Activated CD8-positive, alpha-beta memory T cell treated with anti-CD3 and anti-CD28 coated beads, Interleukin-2, amount 50 U/mL, for 48 hours (primary cell): ENCODE results near the gene KMT2A.
"Not testable (repeated sequence)": the region's sequence is repeated elsewhere in the genome, so short reads cannot be mapped to it uniquely, and the experiment has no call there.

Experiments
- DNase-seq: peaks from one replicate; pipeline ENCODE4 v3.0.0-alpha.2; 2020

Gene KMT2A

DNA sequence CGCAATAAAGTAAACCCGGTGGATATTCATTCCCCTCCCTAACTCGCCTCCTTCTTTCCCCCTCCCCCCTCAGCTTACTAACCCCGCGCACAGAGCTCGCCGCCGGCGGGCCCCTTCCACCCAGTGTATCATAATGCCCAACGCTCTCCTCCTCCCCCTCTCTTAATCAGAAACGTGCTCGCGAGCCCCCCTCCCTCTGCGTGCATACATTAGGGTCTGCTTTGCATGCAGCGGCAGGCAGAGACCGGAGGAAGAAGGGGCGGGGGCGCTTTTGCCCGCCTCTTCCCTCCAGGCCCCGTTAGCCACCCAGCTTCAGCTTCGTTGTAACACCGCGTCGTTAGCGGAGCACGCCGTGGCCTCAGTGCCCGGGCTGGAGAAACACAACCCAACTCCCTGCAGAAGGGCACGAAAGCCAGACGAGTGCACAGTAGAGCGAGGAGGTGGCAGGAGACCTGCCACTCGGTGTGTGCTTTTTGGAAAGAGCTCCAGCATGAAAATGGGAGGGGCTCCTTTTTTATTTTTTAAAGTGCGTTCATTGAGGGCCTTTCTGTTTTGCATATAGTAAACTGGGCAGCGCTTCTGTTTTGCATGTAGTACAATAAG lies 901 bp upstream of the KMT2A start:
- peak; percentile 83 for DNase-seq

DNA sequence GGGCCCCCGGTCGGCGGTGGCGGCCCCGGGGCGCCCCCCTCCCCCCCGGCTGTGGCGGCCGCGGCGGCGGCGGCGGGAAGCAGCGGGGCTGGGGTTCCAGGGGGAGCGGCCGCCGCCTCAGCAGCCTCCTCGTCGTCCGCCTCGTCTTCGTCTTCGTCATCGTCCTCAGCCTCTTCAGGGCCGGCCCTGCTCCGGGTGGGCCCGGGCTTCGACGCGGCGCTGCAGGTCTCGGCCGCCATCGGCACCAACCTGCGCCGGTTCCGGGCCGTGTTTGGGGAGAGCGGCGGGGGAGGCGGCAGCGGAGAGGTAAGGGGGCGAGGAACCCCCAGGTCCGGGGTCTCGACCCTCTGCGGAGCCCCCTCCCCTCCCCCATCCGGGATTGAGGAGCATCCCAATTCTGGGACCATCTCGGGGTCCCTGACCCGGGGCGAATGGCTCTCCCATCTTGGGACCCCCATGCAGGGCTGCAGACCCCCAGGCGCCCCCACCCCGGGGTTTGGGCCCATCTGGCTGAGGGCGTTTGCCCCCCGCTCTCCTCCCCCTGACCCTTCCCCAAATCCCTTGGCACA lies 431 bp downstream of the KMT2A start:
- DNase-seq, result peak; percentile 75

DNA sequence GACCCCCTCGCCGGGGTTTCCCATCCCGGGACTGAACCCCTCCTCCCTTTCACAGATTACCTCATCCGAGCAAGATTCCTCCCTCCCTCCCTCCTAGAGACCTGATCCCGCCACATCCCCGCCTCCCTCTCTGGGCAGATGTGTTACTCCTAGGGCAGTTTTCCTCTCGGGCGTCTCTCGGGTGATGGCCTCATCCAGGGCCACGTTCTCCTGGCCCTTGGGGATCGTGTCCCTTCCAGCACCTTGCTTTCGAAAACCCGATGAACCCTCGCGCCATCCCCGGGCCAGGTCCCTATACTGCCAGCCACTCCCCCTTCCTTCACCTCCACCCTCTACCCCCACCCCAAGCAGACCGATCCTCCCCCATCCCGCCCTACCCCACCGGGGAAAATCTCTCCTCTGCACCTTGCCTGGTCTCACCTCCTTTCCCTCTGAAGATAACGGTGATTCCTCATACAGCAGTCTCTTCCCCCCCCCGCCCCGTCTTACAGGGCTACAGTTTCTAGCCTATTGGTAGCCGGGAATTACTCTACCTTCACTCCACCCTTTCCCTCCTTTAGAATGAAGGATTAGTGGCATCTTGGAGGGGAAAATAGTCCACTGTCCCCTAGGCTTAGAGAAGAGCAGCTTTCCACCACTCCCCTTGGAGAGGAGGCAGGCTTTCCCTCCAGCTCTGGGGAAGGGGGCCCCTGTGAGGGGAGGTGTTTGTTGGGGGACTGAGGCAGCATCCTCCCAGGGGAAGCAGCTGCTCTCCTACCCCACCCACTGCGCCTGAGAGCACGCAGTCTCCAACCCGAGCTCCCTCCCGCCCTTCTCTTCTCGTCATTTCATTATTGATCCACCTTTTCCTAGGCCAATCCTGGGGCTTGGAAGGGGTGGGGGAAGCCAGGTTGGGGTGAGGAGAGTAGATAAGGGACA lies 1.2 kb downstream of the KMT2A start:
- DNase-seq, result peak; percentile 73

DNA sequence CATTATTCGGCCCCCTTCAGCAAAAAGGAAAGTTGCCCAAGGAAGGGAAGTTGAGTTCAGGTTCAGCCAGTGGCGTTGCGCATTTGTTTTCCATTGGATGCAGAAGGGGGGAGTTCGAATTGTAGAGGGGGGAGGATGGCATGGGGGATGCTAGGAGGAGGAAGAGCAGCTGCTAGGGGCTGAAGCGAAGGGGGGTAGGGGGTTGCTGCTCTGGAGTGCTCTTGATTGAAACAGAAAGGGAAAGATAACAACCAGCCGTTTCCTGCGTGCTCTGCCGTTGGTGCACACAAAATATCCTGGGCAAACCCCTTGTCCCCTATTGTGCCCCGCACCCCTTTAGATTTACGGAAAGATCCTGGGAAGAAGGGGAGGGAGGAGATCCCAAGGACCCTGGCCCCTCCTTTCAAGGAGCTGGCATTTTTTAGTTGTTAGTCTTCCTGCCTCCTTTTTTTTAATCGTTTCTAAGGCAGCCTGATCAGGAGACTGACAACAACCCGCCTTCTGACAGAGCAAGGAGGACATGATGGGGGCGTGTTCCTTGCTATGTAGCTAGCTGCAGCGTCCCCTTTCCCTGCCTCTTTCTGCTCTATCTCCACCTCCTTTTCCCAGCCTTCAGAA lies 2.1 kb downstream of the KMT2A start:
- DNase-seq, result no peak

DNA sequence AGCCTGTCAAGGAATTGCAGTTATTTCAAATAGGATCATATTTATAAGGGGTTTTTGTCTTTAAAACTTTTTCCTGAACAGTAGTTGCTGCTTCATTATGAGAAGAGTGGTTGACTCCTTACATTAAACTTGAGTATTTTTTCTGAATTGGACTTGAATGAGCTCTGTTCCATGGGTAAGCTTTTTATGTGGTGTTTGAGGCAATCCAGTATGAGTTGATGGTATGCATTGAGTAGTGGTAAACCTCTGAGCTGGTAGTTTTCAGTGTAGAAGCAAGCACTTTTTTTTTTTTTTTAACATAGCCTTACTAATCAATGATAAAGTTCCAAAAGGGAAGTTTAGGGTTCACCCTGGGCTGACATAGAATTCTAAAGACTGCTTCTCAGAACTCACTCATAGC lies 3.4 kb downstream of the KMT2A start:
- DNase-seq, result no peak

DNA sequence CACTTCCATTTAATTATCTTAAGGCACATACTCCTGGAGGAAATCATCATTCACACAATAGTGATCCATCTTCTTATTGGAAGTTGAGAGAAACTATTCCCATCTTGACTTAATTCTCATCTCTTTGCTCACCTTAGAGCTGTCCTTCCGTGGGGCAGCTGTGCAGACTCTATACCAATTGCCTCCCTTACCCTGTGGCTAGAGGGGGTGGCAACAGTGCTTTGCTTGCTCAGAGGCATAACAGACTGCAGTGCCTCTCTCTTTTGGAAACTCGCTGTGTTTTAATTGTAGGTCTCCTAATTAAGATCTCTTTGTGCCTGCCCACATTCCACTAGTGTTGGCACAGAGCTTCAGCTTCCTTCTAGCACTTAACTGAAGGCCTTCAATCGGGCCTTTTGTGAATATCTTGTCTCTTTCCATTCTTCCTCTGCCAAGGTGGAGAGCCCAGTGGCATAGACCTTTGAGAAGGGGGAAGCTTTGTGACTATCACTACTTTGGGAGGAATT lies 5.5 kb downstream of the KMT2A start:
- no peak for DNase-seq

DNA sequence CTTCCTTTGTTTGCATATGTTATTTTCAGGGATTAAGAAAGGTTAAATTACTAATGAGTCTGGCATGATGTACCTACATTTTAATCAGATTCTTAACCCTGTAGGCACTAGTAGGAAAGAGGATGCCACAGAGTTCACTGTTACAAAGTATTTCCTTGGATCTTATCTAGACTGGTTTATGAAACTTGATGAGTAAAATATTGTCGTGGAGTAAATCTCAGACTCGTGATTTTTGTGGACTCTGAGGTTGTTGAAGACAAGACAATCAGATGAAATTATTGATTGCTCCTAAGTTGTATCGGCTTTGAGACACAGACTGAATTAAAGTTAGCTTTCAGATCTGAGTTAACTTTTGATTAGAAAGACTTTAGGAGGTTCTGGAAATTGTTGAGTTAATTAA lies 6.0 kb downstream of the KMT2A start:
- DNase-seq, result no peak

DNA sequence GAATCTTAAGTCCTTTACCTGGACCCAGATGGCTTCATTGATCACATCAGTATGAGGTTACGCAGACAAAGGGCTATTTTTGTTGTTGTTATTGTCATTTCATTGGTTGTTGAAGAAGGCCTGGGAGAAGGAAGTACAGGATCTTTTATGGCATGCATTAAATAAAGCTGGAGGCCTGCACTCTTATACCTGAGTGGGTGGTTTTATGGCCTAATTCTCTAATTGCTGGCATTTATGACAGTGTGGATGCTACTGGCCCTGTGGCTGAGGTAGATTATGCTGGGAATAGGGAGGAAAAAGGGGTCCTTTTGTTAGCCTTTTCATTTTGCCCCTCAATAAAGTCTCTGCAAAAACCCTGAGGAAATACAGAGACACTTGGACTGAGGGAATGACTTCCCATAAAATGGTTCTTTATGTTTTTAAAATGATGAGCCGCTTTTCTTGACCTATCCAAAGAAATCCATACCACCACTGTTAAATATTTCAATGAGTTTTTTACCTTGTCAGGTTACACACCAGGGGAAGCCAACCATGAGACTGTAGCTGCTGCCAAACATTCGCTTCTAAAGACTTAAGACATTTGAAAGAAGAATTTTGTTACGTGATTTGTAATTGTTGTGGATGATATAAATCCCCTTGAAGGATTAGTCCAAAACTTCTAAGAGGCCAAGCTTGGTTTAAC lies 6.8 kb downstream of the KMT2A start:
- DNase-seq, result no peak

DNA sequence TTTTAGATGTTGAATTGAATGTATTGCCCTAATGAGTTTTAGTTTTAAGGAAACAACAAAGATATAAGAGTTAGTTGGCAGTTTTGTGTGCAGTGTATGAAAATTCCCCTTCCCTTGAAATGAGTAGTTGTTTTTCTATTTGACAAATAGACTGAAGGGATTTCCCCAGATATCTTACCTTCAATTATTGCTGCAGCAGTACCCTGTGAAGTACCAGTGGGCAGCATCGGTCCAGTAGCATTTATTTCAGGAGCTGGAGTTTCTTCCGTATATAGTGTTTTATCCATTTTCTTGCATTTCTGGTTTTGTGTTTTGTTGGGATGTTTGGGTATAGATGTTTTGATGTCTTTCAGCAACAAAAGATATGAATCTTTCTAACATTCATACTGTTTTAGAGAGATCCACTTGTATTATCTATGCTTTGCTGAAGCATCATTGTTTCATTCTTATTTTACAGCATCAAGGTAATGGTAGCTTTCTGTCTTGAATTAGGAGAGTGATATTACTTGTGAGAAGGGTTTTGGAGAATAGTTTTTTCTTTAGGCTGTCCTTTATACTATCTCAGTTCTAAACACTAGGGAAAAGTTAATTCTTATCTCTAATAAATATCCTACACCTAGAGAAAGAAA lies 7.4 kb downstream of the KMT2A start:
- no peak for DNase-seq

DNA sequence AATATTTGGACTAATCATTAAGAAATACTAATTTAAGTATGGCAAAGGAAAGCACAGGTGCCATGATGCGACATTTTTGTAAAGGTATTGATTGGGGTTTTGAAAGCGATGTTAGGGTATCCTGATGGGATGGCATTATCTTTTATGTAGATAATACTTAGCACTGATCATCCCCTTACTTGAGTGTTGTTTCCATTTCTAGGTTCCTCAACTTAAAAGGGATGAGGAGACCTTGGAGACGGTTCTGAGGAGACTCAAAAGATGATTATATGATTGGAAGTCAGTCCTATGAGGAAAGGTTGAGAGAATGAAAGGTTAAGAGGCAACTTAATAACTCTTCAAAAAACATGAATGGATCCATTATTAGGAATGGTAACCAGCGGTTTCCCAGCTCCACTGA lies 11.1 kb downstream of the KMT2A start:
- DNase-seq, result no peak

DNA sequence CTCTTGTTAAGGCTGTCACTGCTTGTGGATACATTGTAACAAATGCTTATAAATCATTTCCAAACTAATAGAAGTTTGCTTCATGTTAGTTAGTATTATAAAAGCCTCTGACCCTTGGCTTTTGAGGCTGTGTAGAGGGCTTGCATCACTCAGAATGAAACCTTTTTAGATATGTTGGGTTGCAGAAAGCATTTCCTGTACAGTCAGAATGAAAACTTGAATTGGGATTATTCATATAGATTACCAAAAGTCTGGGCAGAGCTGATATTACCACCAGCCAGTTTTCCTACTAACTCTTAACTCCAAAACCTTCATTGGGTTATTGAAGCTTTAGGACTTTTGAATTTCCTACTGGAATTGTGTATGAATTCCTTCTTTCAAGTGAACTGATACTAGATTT lies 12.0 kb downstream of the KMT2A start:
- no peak for DNase-seq

DNA sequence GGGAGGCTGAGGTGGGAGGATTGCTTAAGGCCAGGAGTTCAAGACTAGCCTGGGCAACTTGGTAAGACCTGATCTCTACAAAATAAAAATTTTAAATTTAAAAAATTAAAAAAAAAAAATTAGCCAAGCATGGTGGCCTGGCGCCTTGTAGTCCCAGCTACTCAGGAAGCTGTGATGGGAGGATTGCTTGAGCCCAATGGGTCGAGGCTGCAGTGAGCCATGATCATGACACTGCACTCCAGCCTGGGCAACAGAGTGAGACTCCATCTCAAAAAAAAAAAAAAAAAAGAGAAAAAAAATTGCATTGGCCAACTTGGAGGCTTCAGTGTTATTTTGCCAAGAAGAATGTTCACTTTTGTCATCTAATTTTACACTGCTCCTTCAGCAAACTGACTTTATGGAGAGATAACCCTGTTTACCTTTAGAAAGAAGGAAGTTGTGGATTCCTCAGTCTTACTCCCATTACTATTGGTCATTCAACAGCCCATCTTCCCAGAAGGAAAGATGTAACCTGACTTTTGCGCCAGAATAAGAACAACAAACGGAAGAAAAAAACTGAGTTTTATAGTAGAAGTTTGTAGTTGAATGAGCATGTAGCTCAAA lies 13.1 kb downstream of the KMT2A start:
- no peak for DNase-seq

DNA sequence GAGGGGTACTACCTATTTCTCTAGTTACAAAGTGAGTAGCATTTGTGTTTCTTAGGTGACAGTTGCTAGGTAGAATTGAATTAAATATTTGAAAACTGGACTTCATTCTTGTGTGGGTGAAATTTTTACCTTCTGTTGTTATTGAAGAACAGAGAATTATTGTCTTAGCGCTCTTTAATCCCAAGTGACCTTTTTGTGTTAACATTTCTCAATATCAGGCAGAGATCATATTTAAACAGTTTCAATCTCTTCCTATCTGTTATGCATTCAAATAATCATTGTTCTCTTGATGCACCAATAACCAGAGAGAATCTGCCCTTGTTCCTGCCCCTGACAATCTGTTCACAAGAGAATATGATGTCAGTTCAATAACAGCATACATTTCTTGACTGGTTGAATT lies 14.2 kb downstream of the KMT2A start:
- no peak for DNase-seq

DNA sequence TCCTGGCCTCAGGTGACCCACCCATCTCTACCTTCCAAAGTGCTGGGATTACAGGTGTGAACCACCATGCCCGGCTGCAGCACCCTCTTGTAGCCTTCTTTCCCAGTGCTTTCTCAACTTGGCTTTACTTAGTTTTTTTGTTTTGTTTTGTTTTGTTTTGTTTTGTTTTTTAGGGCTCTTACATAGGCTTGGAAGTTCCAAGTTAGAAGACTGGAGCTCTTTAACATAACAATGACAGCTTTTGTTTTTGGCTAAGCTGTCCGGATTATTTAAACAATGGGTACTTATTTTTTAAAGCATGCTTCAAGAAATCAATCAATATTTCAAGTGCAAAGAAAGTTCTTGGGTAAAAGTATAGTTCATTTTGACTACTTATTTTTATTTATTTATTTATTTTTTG lies 25.9 kb downstream of the KMT2A start:
- no peak for DNase-seq

DNA sequence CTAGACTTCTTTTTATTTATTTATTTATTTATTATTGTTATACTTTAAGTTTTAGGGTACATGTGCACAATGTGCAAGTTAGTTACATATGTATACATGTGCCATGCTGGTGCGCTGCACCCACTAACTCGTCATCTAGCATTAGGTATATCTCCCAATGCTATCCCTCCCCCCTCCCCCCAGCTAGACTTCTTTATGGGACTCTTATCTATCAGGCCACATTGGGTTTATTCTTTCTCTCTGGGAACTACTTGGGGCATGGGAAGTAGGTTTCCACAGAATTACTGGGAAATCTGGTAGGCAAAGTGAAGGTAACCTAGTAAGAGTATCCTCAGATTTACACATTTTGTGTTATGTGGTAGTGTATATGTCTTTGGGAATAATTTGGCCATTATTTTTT lies 32.7 kb downstream of the KMT2A start:
- DNase-seq, result not testable (repeated sequence)

DNA sequence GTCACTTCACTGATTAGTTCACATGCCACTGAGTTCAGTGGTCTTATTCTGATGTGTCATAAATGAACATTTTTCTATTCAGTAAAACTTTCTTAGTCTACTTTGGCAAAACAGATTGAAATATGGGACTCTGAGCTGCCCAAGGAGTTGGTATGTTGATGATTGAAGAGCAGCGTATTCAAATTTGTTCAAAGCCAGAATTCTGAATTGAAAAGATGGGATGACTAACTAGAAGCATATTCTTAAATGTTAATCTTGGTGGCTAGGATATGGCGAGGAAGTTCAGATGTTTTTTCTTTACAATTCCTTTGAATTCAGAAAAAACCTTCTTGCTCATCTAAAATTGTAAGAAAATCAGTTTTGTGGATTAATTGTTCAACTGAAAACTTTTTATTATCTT lies 34.7 kb downstream of the KMT2A start:
- no peak for DNase-seq

DNA sequence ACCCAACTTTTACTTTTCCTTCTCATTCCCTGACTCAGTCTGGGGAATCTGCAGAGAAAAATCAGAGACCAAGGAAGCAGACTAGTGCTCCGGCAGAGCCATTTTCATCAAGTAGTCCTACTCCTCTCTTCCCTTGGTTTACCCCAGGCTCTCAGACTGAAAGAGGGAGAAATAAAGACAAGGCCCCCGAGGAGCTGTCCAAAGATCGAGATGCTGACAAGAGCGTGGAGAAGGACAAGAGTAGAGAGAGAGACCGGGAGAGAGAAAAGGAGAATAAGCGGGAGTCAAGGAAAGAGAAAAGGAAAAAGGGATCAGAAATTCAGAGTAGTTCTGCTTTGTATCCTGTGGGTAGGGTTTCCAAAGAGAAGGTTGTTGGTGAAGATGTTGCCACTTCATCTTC lies 37.2 kb downstream of the KMT2A start:
- DNase-seq, result no peak

DNA sequence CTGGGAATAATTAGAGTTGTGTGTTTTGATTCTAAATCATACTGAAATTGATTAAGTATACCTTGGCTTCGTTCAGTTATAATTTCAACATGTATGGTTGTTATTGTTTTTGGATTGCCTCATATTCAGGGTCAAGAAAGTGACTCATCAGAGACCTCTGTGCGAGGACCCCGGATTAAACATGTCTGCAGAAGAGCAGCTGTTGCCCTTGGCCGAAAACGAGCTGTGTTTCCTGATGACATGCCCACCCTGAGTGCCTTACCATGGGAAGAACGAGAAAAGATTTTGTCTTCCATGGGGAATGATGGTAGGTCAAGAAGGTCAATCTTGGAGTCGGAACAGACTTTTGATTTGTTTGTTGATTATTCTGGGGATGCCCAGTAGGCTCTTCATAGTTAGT lies 40.4 kb downstream of the KMT2A start:
- no peak for DNase-seq

DNA sequence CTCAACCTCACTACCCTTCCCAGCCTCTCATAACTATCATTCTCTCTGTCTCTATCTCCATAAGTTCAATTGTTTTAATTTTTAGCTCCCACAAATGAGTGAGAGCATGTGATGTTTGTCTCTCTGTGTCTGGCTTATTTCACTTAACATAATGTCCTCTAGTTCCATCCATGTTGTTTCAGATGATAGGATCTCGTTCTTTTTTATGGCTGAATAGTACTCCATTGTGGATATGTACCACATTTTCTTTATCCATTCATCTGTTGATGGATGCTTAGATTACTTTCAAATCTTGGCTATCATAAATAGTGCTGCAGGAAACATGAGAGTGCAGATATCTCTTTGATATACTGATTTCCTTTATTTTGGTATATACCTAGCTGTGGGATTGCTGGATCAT lies 44.9 kb downstream of the KMT2A start:
- DNase-seq, result not testable (repeated sequence)

DNA sequence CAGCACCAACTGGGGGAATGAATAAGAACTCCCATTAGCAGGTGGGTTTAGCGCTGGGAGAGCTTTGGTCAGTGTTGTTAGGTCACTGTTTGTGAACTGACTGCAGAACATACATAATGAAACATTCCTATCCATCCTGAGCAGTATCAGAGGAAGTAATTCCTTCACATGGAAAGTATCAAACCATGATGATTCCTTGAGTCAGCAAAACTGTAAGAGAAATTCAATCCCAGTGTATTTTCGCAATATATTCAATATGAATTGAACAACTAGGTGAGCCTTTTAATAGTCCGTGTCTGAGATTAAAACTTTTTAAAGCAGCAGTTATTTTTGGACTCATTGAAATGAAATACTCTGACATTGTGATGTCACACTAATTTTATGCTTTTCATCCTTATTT lies 48.1 kb downstream of the KMT2A start:
- no peak for DNase-seq

DNA sequence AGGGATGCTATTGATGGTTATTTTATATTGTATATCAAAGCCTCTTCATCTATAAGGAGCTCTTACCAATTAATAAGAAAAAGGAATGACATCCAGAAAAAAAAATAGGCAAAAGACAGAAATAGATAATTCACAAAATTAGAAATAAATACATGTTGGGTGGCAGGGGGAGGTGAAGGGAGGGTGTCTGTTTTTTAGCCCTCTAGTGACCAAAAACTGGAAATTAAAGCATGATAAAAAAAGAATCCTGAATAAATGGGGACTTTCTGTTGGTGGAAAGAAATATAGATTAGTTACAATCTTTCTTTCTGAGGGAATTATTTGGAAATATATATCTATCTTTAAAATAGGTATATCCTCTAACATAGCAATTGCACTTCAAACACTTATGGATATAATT lies 49.0 kb downstream of the KMT2A start:
- no peak for DNase-seq

DNA sequence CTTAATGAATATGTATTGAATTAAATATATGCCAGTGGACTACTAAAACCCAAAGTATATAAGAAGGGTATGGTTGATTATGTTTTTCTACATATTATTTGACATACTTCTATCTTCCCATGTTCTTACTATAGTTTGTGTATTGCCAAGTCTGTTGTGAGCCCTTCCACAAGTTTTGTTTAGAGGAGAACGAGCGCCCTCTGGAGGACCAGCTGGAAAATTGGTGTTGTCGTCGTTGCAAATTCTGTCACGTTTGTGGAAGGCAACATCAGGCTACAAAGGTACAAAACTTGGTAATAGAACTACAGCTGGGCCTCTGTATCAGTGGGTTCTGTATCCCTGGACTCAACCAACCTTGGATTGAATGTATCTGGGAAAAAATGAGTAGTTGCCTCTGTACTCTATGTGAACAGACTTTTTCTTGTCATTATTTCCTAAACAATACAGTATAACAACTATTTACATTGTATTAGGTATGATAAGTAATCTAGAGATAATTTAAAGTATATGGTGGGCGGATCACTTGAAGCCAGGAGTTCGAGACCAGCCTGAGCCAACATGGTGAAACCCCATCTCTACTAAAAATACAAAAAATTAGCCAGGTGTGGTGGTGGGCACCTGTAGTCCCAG lies 52.3 kb downstream of the KMT2A start:
- peak; percentile 88 for DNase-seq
